Panc1 (cell line): ENCODE data around the gene RPGRIP1.

Experiments
- POLR2AphosphoS5 ChIP-seq: IDR thresholded peaks from 2 replicates; pipeline ENCODE4 v1.6.1; 2012; ENCODE audit warnings: mild to moderate bottlenecking, low read depth, low read length, moderate library complexity
- REST ChIP-seq, 2 experiments: IDR thresholded peaks; 2 replicates each; pipeline ENCODE4 v1.6.1; 2011 to 2012; ENCODE audit warnings: low read depth in 2 of 2, control low read depth in 1 of 2, low read length in 1 of 2, mild to moderate bottlenecking in 1 of 2, moderate library complexity in 1 of 2; ENCODE audit not compliant: insufficient read depth in 1 of 2
- SIN3A ChIP-seq: IDR thresholded peaks from 2 replicates; pipeline ENCODE4 v1.6.1; 2012; ENCODE audit warnings: low read depth, mild to moderate bottlenecking, low read length, moderate library complexity, borderline replicate concordance; ENCODE audit not compliant: insufficient read depth
- TCF7L2 ChIP-seq: IDR thresholded peaks from 2 replicates; pipeline ENCODE4 v1.6.1; 2011; ENCODE audit warnings: mild to moderate bottlenecking, low read depth, low read length, inconsistent platforms
- TF ChIP-seq, protein P1 (sequence below): fragments of 450-650 bp; IDR thresholded peaks from 2 replicates; pipeline ENCODE4 v1.5.1; 2017; ENCODE audit warnings: mild to moderate bottlenecking

GRCh38 chr14:21258005-21258888, 21.6 kb upstream of the RPGRIP1 start:
- TF ChIP-seq, protein P1, sequence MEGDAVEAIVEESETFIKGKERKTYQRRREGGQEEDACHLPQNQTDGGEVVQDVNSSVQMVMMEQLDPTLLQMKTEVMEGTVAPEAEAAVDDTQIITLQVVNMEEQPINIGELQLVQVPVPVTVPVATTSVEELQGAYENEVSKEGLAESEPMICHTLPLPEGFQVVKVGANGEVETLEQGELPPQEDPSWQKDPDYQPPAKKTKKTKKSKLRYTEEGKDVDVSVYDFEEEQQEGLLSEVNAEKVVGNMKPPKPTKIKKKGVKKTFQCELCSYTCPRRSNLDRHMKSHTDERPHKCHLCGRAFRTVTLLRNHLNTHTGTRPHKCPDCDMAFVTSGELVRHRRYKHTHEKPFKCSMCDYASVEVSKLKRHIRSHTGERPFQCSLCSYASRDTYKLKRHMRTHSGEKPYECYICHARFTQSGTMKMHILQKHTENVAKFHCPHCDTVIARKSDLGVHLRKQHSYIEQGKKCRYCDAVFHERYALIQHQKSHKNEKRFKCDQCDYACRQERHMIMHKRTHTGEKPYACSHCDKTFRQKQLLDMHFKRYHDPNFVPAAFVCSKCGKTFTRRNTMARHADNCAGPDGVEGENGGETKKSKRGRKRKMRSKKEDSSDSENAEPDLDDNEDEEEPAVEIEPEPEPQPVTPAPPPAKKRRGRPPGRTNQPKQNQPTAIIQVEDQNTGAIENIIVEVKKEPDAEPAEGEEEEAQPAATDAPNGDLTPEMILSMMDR = no peak
- TF ChIP-seq POLR2AphosphoS5 (no peak), REST (IDR thresholded peaks at IDR 0.05; ENCODE audit: insufficient read depth in 1 of 2, low read depth in 2 of 2, low read length in 1 of 2) (no peak), SIN3A (no peak), TCF7L2 (no peak)
